Measurements from ENCODE around the gene S100A8. TPM values are rescaled to one million over a fixed set of nuclear protein-coding genes. Genes with fewer than 3 reads are reported as not detected.

S100A8 gene
- total RNA-seq, 1 experiment from 2014 or later: 1.4 TPM

- ChIA-PET RAD21 (ENCODE audit: low non-redundant PET in 1 of 2, low total read pairs in 2 of 2, uncharacterized antibody in 2 of 2, unreplicated experiment in 2 of 2) (no interaction called here), CTCF (no interaction called here), POLR2A (no interaction called here)
- H3K4me3 ChIP-seq (replicated peaks in 1 of 2; ENCODE audit: low read depth in 1 of 2, low read length in 2 of 2): no peak overlapping the region
- H4K20me1 ChIP-seq (ENCODE audit: insufficient read depth): no peaks in the 10 kb centered on the region
- ATAC-seq (no peak), DNase-seq (ENCODE audit: low read depth, low spot score) (no peak)
- H3K9me2 ChIP-seq (ENCODE audit: insufficient read depth): no peaks in the 10 kb centered on the region
- H3K4me2 ChIP-seq (ENCODE audit: low read length): no peak overlapping the region
- no peak for TF ChIP-seq EZH2 (IDR thresholded peaks at IDR 0.05)
- H3K27ac ChIP-seq (ENCODE audit: low read depth, low read length): no peak overlapping the region
- H3K79me2 ChIP-seq (ENCODE audit: insufficient read depth, low read length): no peaks in the 10 kb centered on the region
- H3K4me1 ChIP-seq (ENCODE audit: control insufficient read depth in 1 of 2, insufficient read depth in 2 of 2, low read length in 2 of 2): no peaks in the 10 kb centered on the region
- no peak overlapping the region for H2AFZ ChIP-seq (ENCODE audit: low read depth, low read length, poor library complexity, severe bottlenecking)
- peaks cover 76% of the 10 kb centered on the region for H3K27me3 ChIP-seq (ENCODE audit: insufficient read depth, low read length)
- H3K9ac ChIP-seq (ENCODE audit: low read length): no peak overlapping the region
- intact Hi-C loops (cut with micrococcal nuclease): no loop called here
- H3K36me3 ChIP-seq (ENCODE audit: control insufficient read depth in 1 of 2, insufficient read depth in 2 of 2, low read length in 2 of 2): no peaks in the 10 kb centered on the region
- no TSS peak for BruUV-seq (replicated peaks)
- no peaks in the 10 kb centered on the region for H3K9me3 ChIP-seq (ENCODE audit: control insufficient read depth in 1 of 2, insufficient read depth in 1 of 2, low read depth in 1 of 2, low read length in 2 of 2)
Measured at GRCh38 chr1:153439273-153439672, 48.4 kb upstream of the S100A8 start.

DNA sequence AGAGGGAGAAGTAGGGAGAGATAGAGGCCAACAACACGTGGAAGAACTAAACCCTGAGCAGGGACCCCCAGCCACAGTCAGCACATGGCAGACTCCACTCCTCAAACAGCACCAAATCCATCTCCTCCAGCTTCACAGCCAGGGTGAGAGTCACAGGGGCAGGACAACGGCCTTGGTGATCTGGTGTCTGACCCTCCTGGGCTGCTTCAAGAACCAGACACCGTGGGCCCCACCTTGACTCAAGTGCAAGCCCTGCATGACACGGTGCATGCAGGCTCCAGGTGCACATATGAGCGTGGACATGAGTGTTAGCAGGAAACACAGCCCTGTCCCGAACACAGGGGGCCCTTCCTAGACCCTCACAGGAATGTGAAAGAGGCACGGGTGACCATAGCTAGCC is 47.7 kb upstream of the S100A8 start:
- Histone ChIP-seq H3K9me3 (ENCODE audit: control insufficient read depth in 1 of 2, insufficient read depth in 1 of 2, low read depth in 1 of 2, low read length in 2 of 2) (no peaks in the 10 kb centered on the region), H3K4me3 (replicated peaks in 1 of 2; ENCODE audit: low read depth in 1 of 2, low read length in 2 of 2) (no peak overlapping the region), H3K4me2 (ENCODE audit: low read length) (no peak overlapping the region), H4K20me1 (ENCODE audit: insufficient read depth) (no peaks in the 10 kb centered on the region), H3K27me3 (ENCODE audit: insufficient read depth, low read length) (peaks cover 76% of the 10 kb centered on the region), H3K36me3 (ENCODE audit: control insufficient read depth in 1 of 2, insufficient read depth in 2 of 2, low read length in 2 of 2) (no peaks in the 10 kb centered on the region), H3K9ac (ENCODE audit: low read length) (no peak overlapping the region), H2AFZ (ENCODE audit: low read depth, low read length, poor library complexity, severe bottlenecking) (no peak overlapping the region), H3K4me1 (ENCODE audit: control insufficient read depth in 1 of 2, insufficient read depth in 2 of 2, low read length in 2 of 2) (no peaks in the 10 kb centered on the region), H3K27ac (ENCODE audit: low read depth, low read length) (no peak overlapping the region), H3K9me2 (ENCODE audit: insufficient read depth) (no peaks in the 10 kb centered on the region), H3K79me2 (ENCODE audit: insufficient read depth, low read length) (no peaks in the 10 kb centered on the region)
- ChIA-PET POLR2A (no interaction called here), RAD21 (ENCODE audit: low non-redundant PET in 1 of 2, low total read pairs in 2 of 2, uncharacterized antibody in 2 of 2, unreplicated experiment in 2 of 2) (no interaction called here), CTCF (no interaction called here)
- ATAC-seq: no peak
- TF ChIP-seq YY1 (IDR thresholded peaks at IDR 0.05; ENCODE audit: extremely low read depth, insufficient replicate concordance, low read depth, low read length) (no peak), JUND (IDR thresholded peaks at IDR 0.05) (no peak), CBX3 (IDR thresholded peaks at IDR 0.05; ENCODE audit: low read depth) (no peak), ZNF274 (IDR thresholded peaks at IDR 0.05; ENCODE audit: low read depth, low read length) (no peak), ZBTB33 (IDR thresholded peaks at IDR 0.05; ENCODE audit: extremely low read depth, insufficient replicate concordance, low read length) (no peak), CTCF (IDR thresholded peaks at IDR 0.05 in 2 of 3, conservative IDR thresholded peaks at IDR 0.05 in 1 of 3; ENCODE audit: borderline replicate concordance in 1 of 3, insufficient read depth in 1 of 3, low read depth in 2 of 3, low read length in 2 of 3) (no peak), EZH2phosphoT487 (IDR thresholded peaks at IDR 0.05; ENCODE audit: borderline replicate concordance) (no peak)
- no TSS peak for BruUV-seq (replicated peaks)
- no peak for DNase-seq (ENCODE audit: low read depth, low spot score)
- intact Hi-C loops (cut with micrococcal nuclease): no loop called here

Data from HCT116 (cell line).